Spleen (tissue), 7 donors: ENCODE results near the gene MYCBP.
"Not testable (repeated sequence)": the region's sequence is repeated elsewhere in the genome, so short reads cannot be mapped to it uniquely, and the experiment has no call there.

Experiments used
- CTCF ChIP-seq, 11 experiments: fragments of 200-600 bp in 7 of 11; fragments of 450-650 bp in 4 of 11; sonication (generic) in 4 of 11; IDR thresholded peaks in 8 of 11; conservative IDR thresholded peaks in 3 of 11; 1 replicate in 7 of 11; 2 replicates in 4 of 11; pipeline versions ENCODE4 v1.4.0 to v1.8.0; 2016 to 2021; ENCODE audit warnings: antibody characterized with exemption in 11 of 11, inconsistent platforms in 4 of 11, mild to moderate bottlenecking in 1 of 11
- POLR2A ChIP-seq, 3 donors: fragments of 450-650 bp; IDR thresholded peaks; one replicate each; pipeline ENCODE4 v1.5.1; 2017; ENCODE audit warnings: antibody characterized with exemption in 3 of 3, mild to moderate bottlenecking in 1 of 3
- POLR2AphosphoS5 ChIP-seq, 3 donors: sonication (generic); formaldehyde crosslinking; IDR thresholded peaks; one replicate each; pipeline ENCODE4 v1.5.1; 2017; ENCODE audit warnings: antibody characterized with exemption in 3 of 3
- donor health status: DM: no; HTN: no; CAD: no; lungs with moderate emphysema.
- donor health status: DM: no; HTN: no; CAD: no.
- donor health status: DM: no; HTN: no; CAD: no.

- TF ChIP-seq CTCF (IDR thresholded peaks at IDR 0.05 in 8 of 11, conservative IDR thresholded peaks at IDR 0.05 in 3 of 11); POLR2A (IDR thresholded peaks at IDR 0.05); POLR2AphosphoS5 (IDR thresholded peaks at IDR 0.05): not testable (repeated sequence)
These were observed 36.8 kb downstream of the MYCBP start for GRCh38 chr1:38836316-38836715.
